Myocyte (in vitro differentiated cells): Measurements from ENCODE around the gene DLGAP3. TPM values are rescaled to one million over a fixed set of nuclear protein-coding genes. Genes with fewer than 3 reads are reported as not detected.

Experiments used
- DNase-seq: peaks from one replicate; pipeline ENCODE4 v3.0.0-alpha.2; 2012; ENCODE audit warnings: low read depth
- total RNA-seq: library from RNA; depleted of rRNA; stranded (reverse); fragments of >200 nt; gene quantifications from 2 replicates; pipeline ENCODE4 v1.2.3, GENCODE V29; 2014

The DLGAP3 gene
- total RNA-seq, 1 donor from 2014 or later: 0.05 TPM

DNA sequence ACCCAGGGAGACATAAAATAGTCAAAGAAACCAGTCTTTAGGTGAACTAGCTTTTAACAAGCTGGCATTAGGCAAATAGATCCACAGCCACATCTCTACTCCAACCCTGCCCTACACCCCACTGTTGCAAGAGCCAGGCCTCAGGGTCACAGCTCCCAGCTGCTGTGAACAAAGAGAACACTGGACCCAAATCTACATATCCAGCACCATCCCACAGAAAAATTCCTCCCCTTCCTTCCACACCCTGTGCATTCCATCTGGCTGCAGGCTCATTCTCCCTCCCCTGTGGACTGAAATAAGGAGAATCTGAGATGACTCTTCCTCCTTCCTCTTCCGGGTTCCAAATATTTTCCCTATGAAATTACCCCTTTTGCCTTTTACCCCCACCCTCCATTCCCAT lies 23.2 kb downstream of the DLGAP3 start:
- no peak for DNase-seq

GRCh38 chr1:34905098-34905459 lies 24.4 kb downstream of the DLGAP3 start:
- DNase-seq: no peak

DNA sequence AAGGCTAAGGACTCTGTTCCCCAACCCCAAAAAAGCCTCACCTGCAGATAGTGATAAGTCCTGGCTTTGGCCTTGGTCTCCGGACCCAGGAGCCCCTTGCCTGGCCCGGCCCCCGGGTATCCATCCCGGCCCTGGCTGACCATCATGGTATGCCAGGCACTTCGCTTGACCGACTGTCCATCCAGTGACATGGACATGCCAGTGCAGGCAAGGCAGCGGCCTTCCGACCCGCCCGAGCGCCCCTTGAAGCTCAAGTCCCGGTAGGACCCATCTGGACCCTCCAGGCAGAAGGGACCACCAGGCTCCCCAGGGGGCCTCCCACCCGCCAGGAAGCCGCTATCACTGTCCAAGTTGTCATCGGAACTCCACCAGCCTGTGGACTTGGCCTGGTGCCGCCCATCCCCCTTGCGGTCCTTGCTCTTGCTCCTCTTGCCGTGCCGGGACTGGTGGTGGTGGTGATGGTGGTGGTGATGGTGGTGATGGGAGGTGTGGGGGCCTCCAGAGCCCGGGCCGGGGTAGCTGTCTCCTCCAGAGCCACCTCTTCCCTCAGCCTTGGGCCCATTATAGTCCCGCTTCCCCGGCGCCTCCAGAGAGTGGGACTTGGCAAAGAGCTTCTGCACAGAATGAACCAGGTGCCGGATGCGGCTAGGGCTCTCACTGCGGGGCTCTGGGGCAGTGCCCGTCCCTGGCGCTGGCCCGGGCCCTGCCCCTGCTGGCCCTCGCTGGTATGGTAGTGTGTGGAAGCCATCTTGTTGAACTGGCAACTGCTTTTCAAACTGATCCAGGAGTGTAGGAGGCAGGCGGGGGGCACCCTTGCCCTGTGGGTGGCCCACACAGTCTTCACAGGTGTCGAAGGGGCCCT lies 25.0 kb downstream of the DLGAP3 start:
- no peak for DNase-seq

- DNase-seq: no peak
Measured at GRCh38 chr1:34901919-34902318, 27.5 kb downstream of the DLGAP3 start.

DNA sequence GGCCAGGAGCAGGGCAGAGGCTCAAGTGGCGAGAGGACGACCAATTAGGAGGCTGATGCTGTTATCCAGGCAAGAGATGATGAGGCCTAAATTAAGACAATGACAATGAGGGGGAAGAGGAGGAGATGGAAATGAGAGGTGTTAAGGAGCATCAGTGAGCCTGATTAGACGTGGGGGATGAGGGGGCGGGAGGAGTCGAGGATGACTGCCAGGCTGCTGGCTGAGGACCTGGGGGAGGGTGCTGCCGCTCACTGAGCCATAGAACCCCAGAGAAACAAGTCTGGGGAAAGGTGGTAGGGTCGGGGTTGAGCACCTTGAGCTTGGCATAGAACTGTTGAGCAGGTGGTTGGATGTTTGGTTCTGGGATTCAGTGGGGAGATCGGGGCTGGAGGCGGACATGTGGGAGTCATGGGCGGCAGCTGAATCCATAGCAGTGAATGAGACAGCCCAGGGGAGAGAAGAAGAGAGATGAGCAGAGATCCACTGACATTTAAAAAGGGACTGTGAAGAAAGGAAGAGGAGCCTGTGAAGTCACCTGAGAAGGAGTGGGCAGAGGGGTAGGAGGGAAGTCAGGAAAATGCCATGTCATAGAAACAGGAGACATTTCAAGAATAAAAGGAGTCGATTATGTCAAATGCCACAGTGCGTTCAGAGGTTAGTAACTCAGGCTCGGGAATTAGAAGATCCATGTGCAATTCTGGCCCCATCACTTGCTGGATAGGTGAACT lies 28.5 kb downstream of the DLGAP3 start:
- DNase-seq: no peak

DNA sequence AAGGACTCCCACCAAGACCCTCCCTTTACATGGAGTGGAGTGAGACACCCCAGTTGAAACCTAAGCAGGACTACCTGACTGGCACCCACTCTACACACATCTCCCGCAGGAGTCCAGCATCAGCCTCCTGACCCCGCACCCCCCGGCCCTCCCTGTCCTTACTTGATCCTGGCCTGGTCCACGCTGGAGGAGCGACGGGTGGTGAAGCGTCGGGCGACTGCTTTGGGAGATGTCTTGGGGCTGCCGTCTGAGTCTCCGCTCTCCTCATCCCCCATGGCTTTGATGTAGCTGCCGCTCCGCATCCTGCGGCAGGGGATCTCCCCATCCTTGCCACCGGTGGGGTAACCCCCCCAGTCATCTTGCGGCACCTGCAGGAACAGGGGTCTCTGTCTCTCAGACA lies 29.5 kb downstream of the DLGAP3 start:
- DNase-seq: no peak

GRCh38 chr1:34899471-34899870 lies 30.0 kb downstream of the DLGAP3 start:
- DNase-seq: no peak

DNA sequence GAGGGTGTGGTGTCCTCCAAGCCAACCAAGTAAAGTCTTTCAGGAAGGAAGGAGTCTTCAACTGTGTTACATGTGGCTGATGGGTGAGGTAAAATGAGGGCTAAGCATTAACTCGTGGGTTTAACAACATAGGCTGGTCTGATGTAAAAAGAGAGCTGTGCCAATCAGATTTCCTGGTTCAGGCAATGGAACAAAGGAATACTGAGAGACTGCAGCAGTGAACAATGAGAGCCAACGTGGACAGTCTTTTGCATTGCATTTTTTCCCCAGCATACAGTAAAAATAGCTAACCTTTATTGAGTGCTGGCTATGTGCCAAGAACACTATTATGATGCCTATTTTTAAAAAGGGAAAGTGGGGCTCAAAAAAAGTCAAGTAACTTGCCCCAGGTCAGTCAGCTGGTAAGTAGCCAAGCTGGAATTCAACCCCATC lies 31.1 kb downstream of the DLGAP3 start:
- DNase-seq: no peak

- no peak for DNase-seq
Measured at GRCh38 chr1:34896612-34897011, 32.8 kb downstream of the DLGAP3 start.

DNA sequence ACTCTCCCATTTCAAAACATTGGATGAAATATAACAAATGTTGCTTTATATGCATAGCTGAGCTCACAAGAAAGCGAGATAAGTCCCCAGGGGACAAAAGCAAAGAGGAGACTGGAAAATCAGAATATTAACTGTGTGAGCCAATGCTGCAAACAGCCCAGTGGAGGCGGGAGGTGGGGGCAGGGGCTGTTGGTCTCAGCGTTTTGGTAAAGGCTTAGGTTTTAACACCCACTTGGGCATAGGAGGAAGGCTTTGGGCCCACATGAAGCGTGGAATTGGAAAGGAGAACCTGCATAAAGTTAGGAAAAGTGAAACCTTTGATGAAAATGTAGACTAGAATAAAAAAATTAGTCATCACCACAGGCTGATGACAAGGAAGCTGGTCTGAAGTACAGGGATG lies 39.7 kb downstream of the DLGAP3 start:
- DNase-seq: no peak

GRCh38 chr1:34887593-34887992 lies 41.9 kb downstream of the DLGAP3 start:
- DNase-seq: no peak

- no peak for DNase-seq
Measured at GRCh38 chr1:34885405-34886247, 43.8 kb downstream of the DLGAP3 start.

- DNase-seq: no peak
Measured at GRCh38 chr1:34884961-34885360, 44.5 kb downstream of the DLGAP3 start.

- no peak for DNase-seq
Measured at GRCh38 chr1:34884536-34884935, 44.9 kb downstream of the DLGAP3 start.

GRCh38 chr1:34879230-34879629 lies 50.2 kb downstream of the DLGAP3 start:
- no peak for DNase-seq

DNA sequence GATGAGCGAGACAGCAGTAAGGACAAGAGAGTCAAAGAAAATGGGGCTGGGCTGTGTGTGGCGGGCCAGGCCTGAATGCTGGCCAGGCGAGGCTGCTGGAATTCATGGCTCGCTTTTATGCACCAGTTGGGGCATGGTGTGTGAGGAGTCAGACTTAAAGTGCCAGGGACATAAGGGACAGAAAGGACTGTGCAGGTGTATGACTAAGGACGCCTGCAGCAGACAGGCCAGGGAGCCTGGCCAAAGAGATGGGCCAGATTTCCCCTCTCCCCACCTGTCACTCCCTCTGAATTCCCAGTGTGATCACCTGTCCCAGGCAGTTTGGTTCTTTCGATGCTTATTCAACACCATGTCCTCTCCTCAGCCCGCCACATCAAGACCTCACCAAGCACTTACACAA lies 53.0 kb downstream of the DLGAP3 start:
- DNase-seq: no peak

- peak; percentile 13 for DNase-seq
Measured at GRCh38 chr1:34874296-34874952, 55.0 kb downstream of the DLGAP3 start.

GRCh38 chr1:34872133-34872503 lies 57.3 kb downstream of the DLGAP3 start:
- DNase-seq: no peak

DNA sequence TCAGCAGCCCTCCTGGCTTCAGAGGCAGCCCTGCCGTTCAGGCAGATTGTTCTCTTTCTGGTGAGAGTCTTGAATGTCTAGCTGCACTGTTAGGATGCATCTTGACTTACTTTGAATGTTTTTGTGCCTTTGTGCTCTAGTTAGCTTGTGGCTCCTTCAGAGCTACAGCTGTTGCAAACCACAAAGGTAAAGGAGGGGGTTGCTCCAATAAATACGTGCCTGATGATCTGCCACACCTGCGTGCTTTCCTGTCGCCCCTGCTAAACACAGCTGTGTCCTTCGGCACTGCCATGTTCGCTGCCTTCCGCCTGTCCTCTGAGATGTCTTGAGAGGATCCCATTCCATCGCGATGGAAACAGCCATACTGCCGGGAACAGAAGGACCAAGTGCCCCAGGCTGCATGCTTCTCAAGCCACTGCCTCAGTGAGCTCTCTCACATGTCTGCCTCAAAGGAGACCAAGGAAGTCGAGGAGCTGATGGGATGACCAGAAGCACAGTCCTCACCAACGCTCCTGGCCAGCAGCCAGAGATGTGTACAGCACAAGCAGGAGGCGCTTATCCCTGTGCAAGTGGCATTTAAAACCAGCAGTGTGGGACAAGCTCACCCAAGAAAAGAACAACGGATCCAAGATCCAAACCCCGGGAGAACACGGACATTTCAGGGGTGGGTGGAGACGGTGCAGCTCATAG lies 57.9 kb downstream of the DLGAP3 start:
- DNase-seq: peak; percentile 14

- no peak for DNase-seq
Measured at GRCh38 chr1:34870395-34870794, 59.1 kb downstream of the DLGAP3 start.

DNA sequence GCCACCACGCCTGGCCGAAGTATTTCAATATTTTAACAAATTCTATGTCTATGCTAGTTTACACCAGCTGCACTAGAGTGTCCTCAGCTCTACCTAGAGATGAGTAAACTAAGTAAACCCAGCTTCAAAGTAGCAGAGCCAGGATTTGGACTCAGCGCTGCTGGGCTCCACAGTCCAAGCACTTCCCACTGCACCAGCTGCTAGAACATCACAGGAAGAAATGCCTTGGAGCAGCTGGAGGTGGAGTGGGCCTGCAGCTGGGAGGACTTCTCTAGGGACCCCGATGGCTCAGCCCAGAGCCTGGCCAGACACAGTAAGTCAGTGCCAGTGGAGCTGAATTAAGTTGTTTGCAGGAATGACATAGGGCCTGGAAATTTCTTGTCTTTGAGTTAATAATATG lies 59.7 kb downstream of the DLGAP3 start:
- DNase-seq: no peak
